Panc1 (cell line): Measurements from ENCODE around the gene MTHFD2L. TPM values are rescaled to one million over a fixed set of nuclear protein-coding genes. Genes with fewer than 3 reads are reported as not detected.

Experiments
- ATAC-seq: fragments of 200-7000 bp; cut with Tn5 transposase; 2 replicates; pipeline ENCODE4 v1.9.1; 2020; ENCODE audit warnings: mild to moderate bottlenecking, moderate library complexity
- BruUV-seq: library from RNA; stranded (reverse); fragments of 400-500 nt; replicated peaks from 2 replicates; lab custom pipeline; 2021; lab: Mats Ljungman, UMichigan
- CTCF ChIA-PET: fragments of 300-600 bp; sonication (Branson Sonifier 250); formaldehyde crosslinking; loops from one replicate; lab custom pipeline; 2022; ENCODE audit warnings: antibody characterized with exemption; lab: Charles Lee
- POLR2A ChIA-PET: fragments of 300-600 bp; sonication (Branson Sonifier 250); formaldehyde crosslinking; loops from one replicate; lab custom pipeline; 2022; ENCODE audit warnings: antibody characterized with exemption; lab: Charles Lee
- DNase-seq: peaks from one replicate; pipeline ENCODE4 v3.0.0-alpha.2; 2010; ENCODE audit warnings: low read depth, low spot score
- H3K27ac ChIP-seq: 2 replicates; pipeline ENCODE4 v1.5.1; 2011; ENCODE audit warnings: mild to moderate bottlenecking, low read length, inconsistent platforms
- H3K27me3 ChIP-seq: fragments of 200-500 bp; sonication (Bioruptor generic); 2 replicates; pipeline ENCODE4 v1.6.0; 2014; ENCODE audit warnings: low read length, inconsistent platforms; ENCODE audit not compliant: control insufficient read depth, insufficient read depth
- H3K36me3 ChIP-seq: fragments of 200-500 bp; sonication (Bioruptor generic); 2 replicates; pipeline ENCODE4 v1.5.1; 2014; ENCODE audit warnings: inconsistent platforms, mild to moderate bottlenecking, low read length, moderate library complexity; ENCODE audit not compliant: control insufficient read depth, insufficient read depth
- H3K4me1 ChIP-seq: 2 replicates; pipeline ENCODE4 v1.5.1; 2011; ENCODE audit warnings: inconsistent platforms, mild to moderate bottlenecking, low read length, moderate library complexity; ENCODE audit not compliant: control insufficient read depth, insufficient read depth
- H3K4me3 ChIP-seq, 2 experiments: 2 replicates each; pipeline ENCODE4 v1.5.1; 2011 to 2012; ENCODE audit warnings: low read depth in 2 of 2, low read length in 2 of 2, mild to moderate bottlenecking in 2 of 2, inconsistent platforms in 1 of 2, moderate library complexity in 1 of 2
- H3K9me3 ChIP-seq: fragments of 200-500 bp; sonication (Bioruptor generic); 2 replicates; pipeline ENCODE4 v1.5.1; 2014; ENCODE audit warnings: low read depth, mild to moderate bottlenecking, inconsistent platforms, low read length, moderate library complexity; ENCODE audit not compliant: control insufficient read depth, insufficient read depth
- CTCF ChIP-seq: fragments of 450-650 bp; IDR thresholded peaks from 2 replicates; pipeline ENCODE4 v1.5.1; 2017; ENCODE audit warnings: mild to moderate bottlenecking
- POLR2AphosphoS5 ChIP-seq: IDR thresholded peaks from 2 replicates; pipeline ENCODE4 v1.6.1; 2012; ENCODE audit warnings: mild to moderate bottlenecking, low read depth, low read length, moderate library complexity
- REST ChIP-seq, 2 experiments: IDR thresholded peaks; 2 replicates each; pipeline ENCODE4 v1.6.1; 2011 to 2012; ENCODE audit warnings: low read depth in 2 of 2, control low read depth in 1 of 2, low read length in 1 of 2, mild to moderate bottlenecking in 1 of 2, moderate library complexity in 1 of 2; ENCODE audit not compliant: insufficient read depth in 1 of 2
- SIN3A ChIP-seq: IDR thresholded peaks from 2 replicates; pipeline ENCODE4 v1.6.1; 2012; ENCODE audit warnings: low read depth, mild to moderate bottlenecking, low read length, moderate library complexity, borderline replicate concordance; ENCODE audit not compliant: insufficient read depth
- TCF7L2 ChIP-seq: IDR thresholded peaks from 2 replicates; pipeline ENCODE4 v1.6.1; 2011; ENCODE audit warnings: mild to moderate bottlenecking, low read depth, low read length, inconsistent platforms
- in situ Hi-C: cut with HindIII; loops from 2 replicates; pipeline ENCODE4 v1.10.0; 2016; ENCODE audit warnings: low sequenced_read_pairs, low pct_unique_long_range_greater_than_20kb
- intact Hi-C: fragments of 100-400 bp; cut with micrococcal nuclease; formaldehyde crosslinking; loops from one replicate; pipeline ENCODE4 v1.10.0; 2022; ENCODE audit not compliant: unreplicated experiment
- total RNA-seq: library from RNA; stranded (reverse); gene quantifications from one replicate; pipeline ENCODE4 v1.2.1, GENCODE V29; 2021; ENCODE audit not compliant: unreplicated experiment

MTHFD2L gene
- total RNA-seq, 1 experiment from 2014 or later, result 6.6 TPM

DNA sequence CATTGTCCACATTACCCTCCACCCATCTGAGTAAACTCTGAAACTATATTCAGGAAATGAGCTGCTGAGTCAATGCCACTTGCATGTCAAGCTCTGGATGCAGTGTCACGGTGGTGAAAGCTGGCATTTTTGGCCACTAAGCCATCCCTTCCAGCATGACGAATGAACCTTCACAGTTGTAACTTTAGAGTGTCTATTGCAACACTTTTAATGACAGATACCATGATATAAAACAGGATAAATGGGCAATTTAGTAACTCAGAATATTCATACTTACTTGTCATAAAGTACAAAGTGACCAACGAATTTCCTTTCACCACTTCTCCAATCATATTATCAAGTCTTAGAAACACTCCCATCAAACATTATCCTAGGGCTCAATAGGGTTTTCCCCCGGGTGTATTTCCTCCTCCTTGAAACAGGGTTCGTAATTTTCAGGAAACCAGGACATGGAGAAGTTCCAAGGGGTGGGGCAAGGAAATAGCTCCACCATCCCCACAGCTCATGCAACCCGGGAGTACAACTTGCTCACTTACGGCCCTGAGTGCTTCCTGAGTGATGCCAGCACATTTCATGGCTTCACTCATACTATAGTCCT, 73.1 kb downstream of the MTHFD2L start:
- no peak for ATAC-seq
- intact Hi-C loops, result no loop called here
- Histone ChIP-seq H3K36me3 (no peaks in the 10 kb centered on the region), H3K4me3 (no peak overlapping the region), H3K9me3 (no peaks in the 10 kb centered on the region), H3K27ac (no peak overlapping the region), H3K4me1 (no peaks in the 10 kb centered on the region), H3K27me3 (no peaks in the 10 kb centered on the region)
- BruUV-seq, result no TSS peak
- CTCF ChIA-PET, result interaction anchor here (0.6 kb wide), 1 partner anchor 480 kb away, joined by 8 read pairs; no protein-coding TSS in a partner anchor
- POLR2A ChIA-PET, result no interaction called here
- in situ Hi-C loops, result no loop called here
- TF ChIP-seq POLR2AphosphoS5 (no peak), SIN3A (no peak), CTCF (no peak), REST (IDR thresholded peaks at IDR 0.05; ENCODE audit: insufficient read depth in 1 of 2, low read depth in 2 of 2, low read length in 1 of 2) (no peak), TCF7L2 (no peak)
- no peak for DNase-seq

- in situ Hi-C loops (no loop called here), intact Hi-C loops (no loop called here)
- ChIA-PET POLR2A (no interaction called here), CTCF (no interaction called here)
- no peaks in the 10 kb centered on the region for H3K36me3 ChIP-seq
- no peak overlapping the region for H3K4me3 ChIP-seq
- no peaks in the 10 kb centered on the region for H3K27me3 ChIP-seq
- TF ChIP-seq TCF7L2 (no peak), SIN3A (no peak), REST (IDR thresholded peaks at IDR 0.05; ENCODE audit: insufficient read depth in 1 of 2, low read depth in 2 of 2, low read length in 1 of 2) (no peak), POLR2AphosphoS5 (no peak), CTCF (no peak)
- DNase-seq, result no peak
- H3K27ac ChIP-seq, result no peak overlapping the region
- no peaks in the 10 kb centered on the region for H3K4me1 ChIP-seq
- no peak for ATAC-seq
- H3K9me3 ChIP-seq, result no peaks in the 10 kb centered on the region
- BruUV-seq, result no TSS peak
These were observed 77.2 kb downstream of the MTHFD2L start for GRCh38 chr4:74235135-74235534.
